ENCODE results near the gene IL26.
"Not testable (repeated sequence)": the region's sequence is repeated elsewhere in the genome, so short reads cannot be mapped to it uniquely, and the experiment has no call there.

Gene IL26

DNA sequence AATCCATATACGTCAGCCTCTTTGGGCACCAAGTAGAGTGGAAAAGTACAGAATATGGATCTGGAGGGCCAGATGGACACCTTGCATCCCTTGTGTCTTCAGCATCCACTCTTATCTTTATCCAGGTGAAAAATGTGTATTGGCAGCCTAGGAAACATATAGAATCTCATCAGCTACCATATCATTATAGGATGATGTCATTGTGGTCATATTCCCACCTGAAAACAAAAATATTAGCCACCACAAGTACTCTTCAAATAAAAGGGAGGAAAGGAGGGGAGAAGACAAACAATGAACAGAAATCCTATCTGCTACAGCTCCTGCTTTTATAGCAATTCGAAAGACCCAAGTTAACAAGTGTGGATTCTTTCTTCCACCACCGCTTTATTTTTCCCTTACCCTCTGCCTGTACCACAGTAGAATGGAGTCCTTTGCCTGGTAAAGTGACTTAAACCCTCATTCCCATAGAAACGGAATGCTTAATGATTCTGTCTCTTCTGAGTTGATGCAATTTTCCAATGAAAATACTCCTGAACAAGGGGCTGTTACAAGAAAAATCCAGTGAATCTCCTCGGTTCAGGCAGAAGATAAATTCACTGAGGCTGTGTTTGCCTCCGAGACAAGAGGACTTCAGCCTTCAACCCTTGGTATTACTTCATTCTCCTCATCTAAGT lies 13.8 kb upstream of the IL26 start:
- ATAC-seq = no peak

DNA sequence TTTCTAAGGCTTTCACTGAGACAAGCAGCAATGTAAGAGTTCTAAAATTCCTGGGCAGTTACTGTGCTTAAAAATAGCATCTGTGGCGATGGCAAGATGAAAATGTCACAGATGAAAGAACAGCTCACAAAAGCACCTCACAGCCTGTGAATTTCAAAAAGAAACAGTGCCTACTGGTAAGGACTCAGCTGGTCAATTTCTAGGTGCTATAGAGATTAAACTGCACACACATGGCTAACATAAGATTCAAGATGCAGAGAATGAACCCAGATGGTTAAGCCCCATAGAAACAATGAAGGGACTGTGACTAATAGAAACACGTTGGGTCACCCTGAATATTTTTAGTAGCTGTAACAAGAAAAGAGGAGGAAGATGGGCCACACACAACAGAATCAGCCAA lies 12.0 kb upstream of the IL26 start:
- ATAC-seq = no peak

DNA sequence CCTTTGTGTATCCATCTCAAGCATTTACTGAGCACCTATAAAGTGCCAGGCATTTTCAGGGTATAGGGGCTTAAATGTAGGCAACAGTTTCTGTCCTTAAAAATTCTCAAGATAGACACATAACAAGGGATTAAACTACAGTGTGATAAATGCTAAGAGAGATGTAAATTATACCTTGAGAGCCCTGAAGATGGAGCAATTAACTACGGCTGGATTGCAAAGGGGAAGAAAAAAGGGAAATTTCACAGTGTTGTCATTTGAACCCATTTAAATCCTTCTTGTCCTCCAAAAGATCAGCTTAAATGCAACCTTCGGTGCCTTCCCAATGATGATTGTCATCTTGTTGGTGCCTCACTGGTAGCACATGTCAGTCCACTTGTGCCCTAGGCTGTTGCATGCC lies 11.5 kb upstream of the IL26 start:
- no peak for ATAC-seq

GRCh38 chr12:68236421-68237059 lies 10.9 kb upstream of the IL26 start:
- ATAC-seq = peak; percentile 56 to 57

DNA sequence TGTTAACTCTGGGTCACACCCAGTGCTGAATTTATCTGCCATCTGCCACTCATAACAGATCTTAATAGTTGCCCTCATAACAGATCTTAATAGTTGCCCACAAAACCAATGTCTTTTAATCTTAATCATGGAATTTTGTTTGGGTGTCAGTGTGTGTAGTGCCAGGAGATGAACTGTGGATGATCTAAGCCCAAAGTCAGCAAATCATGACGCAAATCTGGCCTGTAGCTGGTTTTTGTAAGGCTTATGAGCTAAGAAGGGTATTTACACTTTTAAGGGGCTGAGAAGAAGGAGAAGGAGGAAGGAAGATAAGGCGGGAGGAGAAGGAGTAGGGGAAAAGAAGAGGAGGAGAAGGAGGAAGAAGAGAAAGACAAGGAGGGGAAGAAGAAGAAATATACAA lies 10.0 kb upstream of the IL26 start:
- ATAC-seq = no peak

DNA sequence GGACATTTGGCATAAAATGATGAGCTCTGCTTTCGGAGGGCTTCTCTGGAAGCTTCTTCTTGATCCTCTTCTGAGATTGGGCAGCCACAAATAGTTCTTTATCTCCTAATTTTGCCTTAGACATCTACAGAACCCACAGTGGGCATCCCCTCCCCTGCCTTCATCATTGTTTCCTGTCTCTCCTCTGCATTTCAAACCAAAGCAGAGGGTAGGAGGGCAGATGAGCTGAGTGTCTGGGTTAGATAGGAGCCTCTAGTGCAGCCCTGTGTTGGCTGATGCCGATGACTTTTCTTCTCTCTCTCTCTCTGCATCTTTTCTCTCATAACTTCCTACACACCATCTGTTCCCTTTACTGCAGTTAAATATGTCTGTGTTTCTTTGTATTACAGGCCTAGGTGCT lies 8.5 kb upstream of the IL26 start:
- ATAC-seq = peak in 1 of 2 donors; percentile 34

DNA sequence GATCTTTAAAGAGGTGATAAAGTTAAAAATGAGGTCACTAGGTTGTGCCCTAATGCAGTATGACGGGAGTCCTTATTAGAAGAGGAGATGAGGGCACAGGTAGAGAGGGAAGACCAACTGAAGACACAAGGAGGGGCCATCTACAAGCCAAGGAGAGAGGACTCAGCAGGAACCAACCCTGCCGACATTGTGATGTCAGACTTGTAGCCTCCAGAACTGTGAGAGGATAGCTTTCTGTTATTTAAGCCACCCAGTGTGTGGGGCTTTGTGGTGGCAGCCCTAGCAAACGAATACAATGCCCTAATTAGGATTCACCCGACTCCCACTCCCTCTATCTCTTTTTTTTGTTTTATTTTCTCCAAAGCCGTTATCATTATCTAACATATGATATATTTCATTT lies 7.9 kb upstream of the IL26 start:
- no peak for ATAC-seq

- no peak for ATAC-seq
These were observed 6.1 kb upstream of the IL26 start for GRCh38 chr12:68231691-68232090.

DNA sequence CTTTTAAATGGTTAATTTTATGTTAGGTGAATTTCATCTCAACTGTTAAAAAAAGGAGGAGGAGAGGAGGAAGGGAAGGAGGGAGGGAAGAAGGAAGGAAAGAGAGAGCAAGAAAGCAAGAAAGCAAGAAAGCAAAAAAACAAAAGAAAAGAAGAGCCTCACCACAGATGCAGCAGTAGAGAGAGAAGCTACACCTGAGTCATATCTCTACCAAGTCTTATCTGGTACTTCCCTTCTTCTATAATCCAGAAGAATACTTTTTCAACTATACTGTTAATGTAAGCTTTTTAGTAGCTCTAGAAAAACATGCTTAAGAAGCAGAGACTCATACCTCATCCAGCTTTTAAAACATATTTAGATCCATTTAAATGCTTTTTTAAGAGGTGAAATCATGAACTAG lies 5.6 kb upstream of the IL26 start:
- ATAC-seq = peak in 1 of 2 donors; percentile 43

GRCh38 chr12:68229956-68230355 lies 4.3 kb upstream of the IL26 start:
- no peak for ATAC-seq

DNA sequence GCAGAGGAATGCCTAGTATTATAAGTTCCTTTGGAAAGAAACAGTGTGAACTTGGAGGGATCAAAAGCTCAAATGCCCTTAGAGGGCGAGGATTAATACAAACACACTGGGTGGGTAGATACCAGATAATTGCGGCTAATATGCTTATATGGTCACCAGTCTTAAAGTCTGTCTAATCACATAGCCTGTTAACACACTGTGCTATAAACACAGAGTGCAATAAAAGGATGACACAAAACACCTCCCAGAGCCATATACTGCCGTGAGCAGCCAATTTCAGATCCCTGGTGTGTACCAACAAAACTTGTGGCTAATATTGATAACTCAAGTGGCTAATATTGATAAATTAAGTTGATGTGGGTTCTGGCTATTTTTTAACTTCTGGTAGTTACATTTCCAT lies 1.7 kb upstream of the IL26 start:
- ATAC-seq = no peak

GRCh38 chr12:68224613-68225285 lies 861 bp downstream of the IL26 start:
- ATAC-seq = no peak

DNA sequence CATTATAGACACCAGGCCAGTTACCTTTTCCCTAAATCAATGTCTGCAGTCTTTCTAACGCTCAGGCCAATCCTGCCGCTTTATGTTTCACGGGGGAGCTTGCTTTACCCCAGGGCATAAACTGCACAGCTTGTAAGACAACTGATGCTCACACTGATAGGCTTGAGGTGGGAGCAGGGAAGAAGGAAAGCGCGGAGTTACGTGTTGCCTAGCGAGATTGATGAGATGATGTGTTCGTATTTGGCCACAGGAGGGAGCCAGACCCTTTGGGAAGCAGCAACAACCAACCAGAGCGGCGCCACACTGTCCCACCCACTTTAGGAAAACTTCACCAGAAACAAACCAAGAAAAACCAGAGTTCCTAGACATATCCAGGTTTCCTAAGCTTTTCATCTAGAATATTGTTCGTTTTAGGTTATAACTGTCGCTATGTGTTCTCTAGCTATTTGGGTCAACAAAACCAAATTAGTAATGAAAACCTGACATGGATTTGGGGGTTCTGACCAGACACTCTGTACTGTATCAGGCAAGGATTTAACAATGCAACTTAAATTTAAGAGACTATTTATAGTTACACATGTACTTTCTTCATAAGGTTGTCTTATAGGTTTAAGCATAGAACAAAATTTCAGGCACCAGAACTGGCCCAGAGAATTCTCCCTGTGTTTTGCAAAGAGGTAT lies 2.4 kb downstream of the IL26 start:
- peak; percentile 91 to 92 for ATAC-seq

DNA sequence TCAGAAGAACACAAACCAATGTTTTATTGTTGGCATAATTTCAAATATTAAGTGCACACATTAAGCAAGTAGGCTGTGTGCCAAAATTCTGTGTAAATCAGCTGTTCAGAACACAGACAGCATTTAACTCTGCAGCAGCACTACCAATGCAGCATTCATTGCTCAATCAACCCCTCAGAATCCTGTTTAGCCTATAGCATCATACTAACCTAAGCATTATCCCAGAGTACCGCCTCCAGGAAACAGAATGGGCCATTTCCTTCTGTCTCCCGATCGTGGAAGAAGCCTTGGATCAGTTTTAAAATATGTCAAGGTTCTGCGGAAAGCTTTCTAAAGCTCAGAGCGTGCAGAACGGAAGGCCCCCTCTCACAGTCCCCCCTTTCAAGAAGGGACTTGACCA lies 3.3 kb downstream of the IL26 start:
- ATAC-seq = no peak

DNA sequence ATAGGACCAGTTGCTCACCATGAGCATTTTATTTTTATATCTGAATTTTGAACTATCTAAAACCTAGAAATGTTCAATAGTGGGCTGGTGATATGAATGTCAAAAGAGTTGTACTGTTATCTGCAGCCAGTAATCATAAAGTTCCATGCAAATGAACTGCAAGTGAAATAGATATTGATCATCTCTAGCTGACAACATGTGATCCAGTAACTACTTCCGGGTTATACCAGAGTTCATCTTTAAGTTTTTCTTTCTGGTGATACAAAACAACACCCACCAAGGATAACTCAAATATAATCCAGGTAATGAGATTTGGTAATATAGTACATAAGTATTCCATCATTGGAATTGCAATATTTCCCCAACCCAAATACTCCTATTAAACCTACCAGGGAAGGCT lies 4.1 kb downstream of the IL26 start:
- no peak for ATAC-seq

DNA sequence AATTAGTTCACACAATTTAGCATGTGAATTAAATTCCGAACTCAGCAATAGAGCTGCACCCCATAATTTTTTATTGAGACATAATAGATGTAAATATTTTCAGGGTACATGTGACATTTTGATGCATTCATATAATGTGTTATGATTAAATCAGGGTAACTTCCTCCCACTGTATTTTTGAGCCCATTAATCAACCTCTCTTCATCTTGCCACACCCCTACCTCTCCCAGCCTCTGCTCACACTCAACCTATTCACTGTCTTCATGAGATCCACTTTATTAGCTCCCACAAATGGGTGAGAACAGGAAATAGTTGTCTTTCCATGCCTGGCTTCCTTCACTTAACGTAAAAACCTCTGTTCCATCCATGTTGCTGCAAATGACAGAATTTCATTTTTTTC lies 14.7 kb downstream of the IL26 start:
- ATAC-seq = no peak

- not testable (repeated sequence) for ATAC-seq
These were observed 16.4 kb downstream of the IL26 start for GRCh38 chr12:68209048-68209728.

GRCh38 chr12:68207276-68207675 lies 18.3 kb downstream of the IL26 start:
- no peak for ATAC-seq

DNA sequence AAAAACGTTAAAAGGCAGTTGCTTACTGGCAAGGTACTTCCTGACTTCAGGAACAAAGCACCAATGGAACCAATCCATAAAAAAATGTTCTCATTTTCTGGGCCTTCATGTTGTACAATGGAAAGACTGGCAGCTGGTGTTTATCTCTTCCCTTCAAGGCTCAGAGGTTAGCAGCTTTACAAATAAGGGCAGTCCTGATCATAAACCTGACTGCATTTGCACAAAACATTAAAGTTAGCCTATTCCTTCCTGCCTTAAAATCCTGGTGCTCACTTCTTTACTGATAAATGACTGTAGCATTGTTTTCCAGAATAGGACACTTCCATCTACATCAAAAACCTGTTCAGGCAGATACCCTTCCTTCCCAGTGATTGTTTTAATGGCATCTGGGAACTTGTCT lies 19.2 kb downstream of the IL26 start:
- no peak for ATAC-seq

- peak; percentile 53 to 63 for ATAC-seq
These were observed 22.1 kb downstream of the IL26 start for GRCh38 chr12:68203460-68203875.

GRCh38 chr12:68200854-68201253 lies 24.8 kb downstream of the IL26 start:
- ATAC-seq = no peak

DNA sequence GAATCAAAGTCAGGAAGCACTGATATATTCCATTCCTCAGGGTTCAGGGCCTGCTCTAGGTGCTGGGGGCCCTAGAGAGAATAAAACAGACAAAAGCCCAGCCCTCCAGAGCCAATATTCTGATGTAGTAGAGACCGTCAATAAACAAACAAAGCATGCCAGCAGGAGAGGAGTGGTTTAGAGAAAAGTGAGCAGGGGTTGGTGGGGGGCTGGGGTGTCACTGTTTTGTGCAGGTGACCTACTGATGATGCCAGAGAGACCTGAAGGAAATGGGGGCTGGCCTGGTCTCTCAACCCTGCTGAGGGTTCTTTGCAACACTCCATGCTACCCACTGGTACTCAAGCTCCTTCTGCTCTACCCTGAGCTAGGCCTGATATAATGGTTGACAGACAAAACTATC lies 26.5 kb downstream of the IL26 start:
- no peak for ATAC-seq

DNA sequence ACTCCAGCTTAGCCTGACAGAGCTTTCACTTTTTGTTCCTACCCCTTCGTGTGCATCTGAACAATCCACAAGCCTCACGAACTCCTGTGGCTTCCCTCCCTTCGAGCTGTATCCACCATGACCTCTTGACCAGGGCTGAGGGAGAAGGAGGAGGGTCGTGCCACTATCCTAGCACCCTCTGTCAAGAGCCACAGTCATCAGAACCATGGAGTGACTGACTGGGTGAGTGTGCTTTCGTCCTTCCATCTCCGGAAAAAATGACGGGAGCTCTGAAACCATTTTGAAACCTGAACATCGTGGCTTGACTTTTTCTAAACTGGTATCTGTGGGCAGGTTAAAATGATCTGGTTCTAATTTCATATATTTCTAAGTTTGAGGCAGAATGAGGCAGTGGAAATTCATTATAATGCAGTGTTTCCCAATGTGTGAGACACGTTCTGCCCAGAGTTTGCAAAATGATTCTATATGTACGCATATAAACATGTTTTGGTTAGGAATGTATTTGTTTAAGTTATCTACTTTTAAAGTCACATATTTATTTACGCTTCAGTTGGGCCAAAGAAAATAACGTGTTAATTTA lies 27.0 kb downstream of the IL26 start:
- peak; percentile 38 to 41 for ATAC-seq

All from activated CD4-positive, CD25-positive, alpha-beta regulatory T cell treated with anti-CD3 and anti-CD28 coated beads, Interleukin-2, amount 50 U/mL, for 24 hours (primary cell).